Aorta (tissue), 5 donors: ENCODE data around the gene PDIK1L. TPM values are rescaled to one million over a fixed set of nuclear protein-coding genes. Genes with fewer than 3 reads are reported as not detected.
"Not testable (repeated sequence)": the region's sequence is repeated elsewhere in the genome, so short reads cannot be mapped to it uniquely, and the experiment has no call there.

ENCODE experiments used
- ATAC-seq: fragments of 200-7000 bp; cut with Tn5 transposase; one replicate; pipeline ENCODE4 v1.9.1; 2022; ENCODE audit warnings: moderate library complexity; ENCODE audit not compliant: low FRiP score
- DNase-seq, 2 donors: peaks; one replicate each; pipeline ENCODE4 v3.0.0-alpha.2; 2020
- H3K27ac ChIP-seq, 2 donors: one replicate each; pipeline ENCODE4 v1.5.1; 2013; ENCODE audit warnings: low read length in 2 of 2, mild to moderate bottlenecking in 2 of 2, moderate library complexity in 2 of 2, control low read depth in 1 of 2, inconsistent platforms in 1 of 2, low read depth in 1 of 2
- H3K27me3 ChIP-seq, 2 donors: one replicate each; pipeline ENCODE4 v1.6.1; 2013; ENCODE audit warnings: control low read depth in 1 of 2, low read length in 1 of 2, mild to moderate bottlenecking in 1 of 2, moderate library complexity in 1 of 2; ENCODE audit not compliant: insufficient read depth in 2 of 2, control insufficient read depth in 1 of 2
- H3K36me3 ChIP-seq, 2 donors: one replicate each; pipeline ENCODE4 v1.6.1; 2013; ENCODE audit warnings: control low read depth in 1 of 2, low read length in 1 of 2, mild to moderate bottlenecking in 1 of 2; ENCODE audit not compliant: insufficient read depth in 2 of 2, control insufficient read depth in 1 of 2
- H3K4me1 ChIP-seq, 2 donors: one replicate each; pipeline ENCODE4 v1.6.1; 2013; ENCODE audit warnings: low read length in 2 of 2, control low read depth in 1 of 2, mild to moderate bottlenecking in 1 of 2, moderate library complexity in 1 of 2; ENCODE audit not compliant: insufficient read depth in 2 of 2, control insufficient read depth in 1 of 2
- H3K4me3 ChIP-seq, 2 donors: one replicate each; pipeline ENCODE4 v1.5.1; 2013; ENCODE audit warnings: low read length in 2 of 2, control low read depth in 1 of 2, mild to moderate bottlenecking in 1 of 2
- H3K9me3 ChIP-seq: one replicate; pipeline ENCODE4 v1.6.1; 2013; ENCODE audit warnings: mild to moderate bottlenecking, low read length; ENCODE audit not compliant: control insufficient read depth
- WGBS, 2 donors: extraction: QIAGEN DNeasy Blood & Tissue Kit; methylation state at CpG; one replicate each; pipeline ENCODE4 v1.1.7; 2013; 5-methylcytosine and 5-hydroxymethylcytosine counted together
- intact Hi-C, 2 donors: fragments of 100-400 bp; cut with DNase I; formaldehyde crosslinking; loops; one replicate each; pipeline versions ENCODE4 v1.14.2 to v1.15.0; 2022
- polyA plus RNA-seq, 2 donors: library from polyadenylated mRNA; stranded (reverse); fragments of 200-250 nt; gene quantifications; one replicate each; pipeline ENCODE4 v1.2.3, GENCODE V29; 2013
- total RNA-seq, 2 donors: library from RNA; stranded (reverse); fragmentation: NEBNext Ultra II Directional; extraction: Animal tissue kit (Norgen Biotek cat#: 25700); gene quantifications; one replicate each; pipeline ENCODE4 v1.2.1, GENCODE V29; 2021
- donor health status: healthy with polysubstance abuse.
- donor health status: Bipolar disorder and iron deficiency.
- donor health status: DM: no; HTN: no; CAD: no.
- donor health status: DM: no; HTN: no; CAD: no.
- donor health status: DM: yes; HTN: yes; CAD: no.

Gene PDIK1L
- total and polyA plus RNA-seq, 4 donors, result 2.0 to 7.5 (median 5.1) TPM

- intact Hi-C loops, result no loop called here
- ATAC-seq, result no peak
- no peaks in the 10 kb centered on the region for H3K36me3 ChIP-seq
Measured at GRCh38 chr1:26096471-26096870, 15.2 kb upstream of the PDIK1L start.

DNA sequence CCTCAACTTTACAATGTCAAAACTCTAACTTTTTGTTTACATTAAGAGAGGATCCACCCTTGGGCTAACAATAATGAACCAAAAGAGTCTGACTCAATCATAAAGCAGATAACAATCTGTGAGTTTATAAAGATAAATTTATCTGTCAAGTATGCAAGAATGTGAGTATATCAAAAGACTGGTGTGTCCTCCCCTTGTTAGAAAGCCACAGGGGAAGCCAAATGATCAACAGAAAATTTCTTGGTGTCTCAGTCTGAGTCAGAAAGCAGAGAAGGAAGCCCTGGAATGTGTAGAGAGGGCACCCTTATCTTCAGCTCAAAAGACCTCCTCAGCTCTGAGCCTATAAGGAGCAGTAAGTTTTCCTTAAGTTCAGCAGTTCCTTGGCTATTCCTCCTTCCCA lies 13.9 kb upstream of the PDIK1L start:
- ATAC-seq (no peak), DNase-seq (no peak)
- Histone ChIP-seq H3K27ac (no peak overlapping the region), H3K9me3 (no peaks in the 10 kb centered on the region), H3K27me3 (no peaks in the 10 kb centered on the region), H3K4me1 (no peaks in the 10 kb centered on the region), H3K36me3 (no peaks in the 10 kb centered on the region), H3K4me3 (no peak overlapping the region)
- intact Hi-C loops, result no loop called here

More at GRCh38 chr1:26096471-26096870, 15.2 kb upstream of the PDIK1L start:
- 90 to 91% methylated on average over 2 of the region's 2 CpGs for WGBS, 2 donors
- no peaks in the 10 kb centered on the region for H3K9me3 ChIP-seq
- no peak overlapping the region for H3K4me3 ChIP-seq
- no peaks in the 10 kb centered on the region for H3K4me1 ChIP-seq
- no peak for DNase-seq
- no peak overlapping the region for H3K27ac ChIP-seq
- H3K27me3 ChIP-seq, result no peaks in the 10 kb centered on the region

- Histone ChIP-seq H3K36me3 (no peaks in the 10 kb centered on the region), H3K4me1 (no peaks in the 10 kb centered on the region), H3K4me3 (no peak overlapping the region), H3K27me3 (no peaks in the 10 kb centered on the region), H3K9me3 (no peaks in the 10 kb centered on the region), H3K27ac (no peak overlapping the region)
- ATAC-seq (no peak), DNase-seq (no peak)
- WGBS, 2 donors, result 94 to 97% methylated on average over 4 of the region's 4 CpGs
- intact Hi-C loops, result no loop called here
Measured at GRCh38 chr1:26098602-26099001, 13.0 kb upstream of the PDIK1L start.

DNA sequence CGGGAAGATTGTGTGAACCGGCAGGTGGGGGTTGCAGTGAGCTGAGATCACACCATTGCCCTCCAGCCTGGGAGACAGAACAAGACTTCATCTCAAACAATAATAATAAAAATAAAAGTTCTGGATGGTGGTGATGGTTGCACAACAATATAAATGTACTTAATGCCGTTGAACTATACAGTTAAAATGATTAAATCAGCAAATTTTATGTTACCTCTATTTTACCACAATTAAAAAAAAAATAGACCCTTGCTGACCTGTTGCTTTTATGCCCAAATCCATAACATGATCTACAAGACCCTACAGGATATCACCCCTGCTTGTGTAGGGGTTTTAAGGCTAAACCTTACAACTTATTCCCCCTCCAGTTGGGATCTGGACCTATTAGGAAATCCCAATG lies 11.8 kb upstream of the PDIK1L start:
- 91 to 93% methylated on average over 3 of the region's 3 CpGs for WGBS, 2 donors
- Histone ChIP-seq H3K9me3 (no peaks in the 10 kb centered on the region), H3K27ac (no peak overlapping the region), H3K4me3 (no peak overlapping the region), H3K36me3 (no peaks in the 10 kb centered on the region), H3K27me3 (no peaks in the 10 kb centered on the region), H3K4me1 (no peaks in the 10 kb centered on the region)
- no peak for ATAC-seq
- intact Hi-C loops, result loop anchor here in 1 of 2 donors (5.0 kb wide), 1 partner anchor 62 kb away; no protein-coding TSS in a partner anchor
- DNase-seq, result no peak

DNA sequence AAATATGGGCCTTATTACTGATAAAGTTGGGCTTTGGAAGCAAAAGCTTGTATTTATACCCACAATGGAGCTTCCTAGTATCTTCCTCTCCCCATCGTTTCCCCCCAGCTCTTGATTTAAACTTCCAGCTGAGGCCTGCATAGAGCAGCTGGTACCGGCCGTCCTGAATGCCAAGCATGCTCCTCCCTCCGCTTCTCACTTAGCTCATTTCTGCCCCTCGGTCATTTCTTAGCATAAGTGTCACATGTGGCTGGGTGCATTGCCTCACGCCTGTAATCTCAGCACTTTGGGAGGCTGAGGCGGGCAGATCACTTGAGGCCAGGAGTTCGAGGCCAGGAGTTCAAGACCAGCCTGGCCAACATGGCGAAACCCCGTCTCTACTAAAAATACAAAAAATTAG lies 11.4 kb upstream of the PDIK1L start:
- not testable (repeated sequence) for H3K9me3 ChIP-seq, H3K4me3 ChIP-seq, H3K4me1 ChIP-seq, ATAC-seq, DNase-seq, H3K27me3 ChIP-seq, H3K27ac ChIP-seq, H3K36me3 ChIP-seq
- intact Hi-C loops, result loop anchor here in 1 of 2 donors (5.0 kb wide), 1 partner anchor 63 kb away; no protein-coding TSS in a partner anchor
- WGBS, 2 donors, result 84 to 88% methylated on average over 10 of the region's 10 CpGs

GRCh38 chr1:26102119-26102518 lies 9.5 kb upstream of the PDIK1L start:
- Histone ChIP-seq H3K9me3 (no peaks in the 10 kb centered on the region), H3K27me3 (no peaks in the 10 kb centered on the region), H3K4me1 (no peaks in the 10 kb centered on the region), H3K36me3 (no peaks in the 10 kb centered on the region), H3K27ac (no peak overlapping the region), H3K4me3 (no peak overlapping the region)
- DNase-seq (no peak), ATAC-seq (no peak)
- WGBS, 2 donors, result 78 to 83% methylated on average over 3 of the region's 3 CpGs
- intact Hi-C loops, result loop anchor here in 1 of 2 donors (5.0 kb wide), 1 partner anchor 65 kb away; no protein-coding TSS in a partner anchor

GRCh38 chr1:26102526-26102925 lies 9.1 kb upstream of the PDIK1L start:
- H3K9me3 ChIP-seq, result no peaks in the 10 kb centered on the region
- H3K27ac ChIP-seq, result no peak overlapping the region
- H3K4me1 ChIP-seq, result no peaks in the 10 kb centered on the region
- no peak for DNase-seq
- H3K4me3 ChIP-seq, result no peak overlapping the region
- no peaks in the 10 kb centered on the region for H3K27me3 ChIP-seq
- ATAC-seq, result no peak
- intact Hi-C loops, result loop anchor here in 1 of 2 donors (5.0 kb wide), 1 partner anchor 65 kb away; no protein-coding TSS in a partner anchor
- WGBS, 2 donors, result 37 to 41% methylated on average over 2 of the region's 2 CpGs
- no peaks in the 10 kb centered on the region for H3K36me3 ChIP-seq

- DNase-seq, H3K4me1 ChIP-seq, ATAC-seq, H3K36me3 ChIP-seq, H3K9me3 ChIP-seq, H3K27me3 ChIP-seq, H3K4me3 ChIP-seq, H3K27ac ChIP-seq: not testable (repeated sequence)
- 39 to 40% methylated on average over 5 of the region's 5 CpGs for WGBS, 2 donors
- intact Hi-C loops, result loop anchor here (2.0 to 5.0 kb wide), 3 partner anchors 40 to 217 kb away; no protein-coding TSS in a partner anchor
Measured at GRCh38 chr1:26105226-26105548, 6.4 kb upstream of the PDIK1L start.

DNA sequence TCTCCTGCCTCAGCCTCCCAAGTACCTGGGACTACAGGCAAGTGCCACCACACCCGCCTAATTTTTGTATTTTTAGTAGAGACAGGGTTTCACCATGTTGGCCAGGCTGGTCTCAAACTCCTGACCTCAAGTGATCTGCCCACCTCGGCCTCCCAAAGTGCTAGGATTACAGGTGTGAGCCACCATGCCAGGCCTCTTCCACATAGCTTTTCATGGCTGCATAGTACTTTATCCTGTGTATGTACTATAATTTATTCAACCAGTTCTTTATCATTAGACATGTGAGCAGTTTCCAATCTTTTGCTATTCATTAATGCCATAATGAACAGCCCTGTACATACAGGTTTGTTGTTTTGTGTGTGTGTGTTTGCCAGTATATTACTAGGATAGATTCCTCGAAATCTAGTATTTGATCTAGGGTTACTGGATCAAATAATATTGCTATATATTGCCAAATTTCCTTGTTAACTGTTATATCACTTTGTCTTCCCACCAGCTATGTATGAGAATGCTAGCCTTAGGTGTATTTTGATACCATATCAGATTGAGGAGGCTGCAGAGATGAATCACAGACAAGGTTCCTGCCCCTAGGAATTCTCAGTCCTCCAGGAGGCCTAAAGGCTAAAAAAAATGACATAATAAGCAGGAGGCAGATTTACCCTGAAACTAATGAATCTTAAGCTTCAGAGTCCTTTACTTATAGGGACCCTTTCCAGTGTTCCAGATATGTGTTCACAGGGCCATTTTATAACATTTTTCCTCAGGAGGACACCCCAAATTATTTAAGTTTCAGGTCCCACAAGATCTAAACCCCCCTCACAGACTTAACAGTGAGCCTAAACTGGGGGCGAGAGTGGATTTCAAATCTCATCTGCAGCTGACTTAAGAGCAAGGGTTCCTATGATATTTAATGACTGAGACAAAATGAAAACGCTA lies 2.1 kb upstream of the PDIK1L start:
- ATAC-seq (no peak), DNase-seq (no peak)
- WGBS, 2 donors, result 93 to 95% methylated on average over 5 of the region's 5 CpGs
- Histone ChIP-seq H3K36me3 (no peaks in the 10 kb centered on the region), H3K9me3 (no peaks in the 10 kb centered on the region), H3K27me3 (no peaks in the 10 kb centered on the region), H3K27ac (no peak overlapping the region), H3K4me1 (no peaks in the 10 kb centered on the region), H3K4me3 (no peak overlapping the region)
- intact Hi-C loops, result loop anchor here (5.0 to 10.0 kb wide), 4 partner anchors 53 to 215 kb away; partner anchors contain the start of genes C1orf232 (in 1 of the 2) and ZNF593 (in 1 of the 2)
